ENCODE results near the gene PRKN.

Gene PRKN

GRCh38 chr6:161750686-161751085 lies 976.9 kb downstream of the PRKN start:
- H3K4me3 ChIP-seq (ENCODE audit: low read depth, low read length) = no peak overlapping the region

GRCh38 chr6:161749576-161749975 lies 978.0 kb downstream of the PRKN start:
- no peak overlapping the region for H3K4me3 ChIP-seq (ENCODE audit: low read depth, low read length)

- H3K4me3 ChIP-seq (ENCODE audit: low read depth, low read length) = no peak overlapping the region
Observed at GRCh38 chr6:161748535-161749416, 978.8 kb downstream of the PRKN start.

GRCh38 chr6:161747506-161747905 lies 980.1 kb downstream of the PRKN start:
- no peak overlapping the region for H3K4me3 ChIP-seq (ENCODE audit: low read depth, low read length)

- no peak overlapping the region for H3K4me3 ChIP-seq (ENCODE audit: low read depth, low read length)
Observed at GRCh38 chr6:161745594-161746141, 981.9 kb downstream of the PRKN start.

- H3K4me3 ChIP-seq (ENCODE audit: low read depth, low read length) = no peak overlapping the region
Observed at GRCh38 chr6:161745128-161745527, 982.4 kb downstream of the PRKN start.

GRCh38 chr6:161744211-161745067 lies 983.1 kb downstream of the PRKN start:
- no peak overlapping the region for H3K4me3 ChIP-seq (ENCODE audit: low read depth, low read length)

- H3K4me3 ChIP-seq (ENCODE audit: low read depth, low read length) = no peak overlapping the region
Observed at GRCh38 chr6:161743509-161744178, 983.9 kb downstream of the PRKN start.

GRCh38 chr6:161740486-161740885 lies 987.1 kb downstream of the PRKN start:
- no peak overlapping the region for H3K4me3 ChIP-seq (ENCODE audit: low read depth, low read length)

- H3K4me3 ChIP-seq (ENCODE audit: low read depth, low read length) = no peak overlapping the region
Observed at GRCh38 chr6:161736781-161737292, 990.7 kb downstream of the PRKN start.

- no peak overlapping the region for H3K4me3 ChIP-seq (ENCODE audit: low read depth, low read length)
Observed at GRCh38 chr6:161736326-161736725, 991.2 kb downstream of the PRKN start.

- no peak overlapping the region for H3K4me3 ChIP-seq (ENCODE audit: low read depth, low read length)
Observed at GRCh38 chr6:161732594-161732993, 995.0 kb downstream of the PRKN start.

- no peak overlapping the region for H3K4me3 ChIP-seq (ENCODE audit: low read depth, low read length)
Observed at GRCh38 chr6:161727083-161727833, 1000.3 kb downstream of the PRKN start.

GRCh38 chr6:161722394-161722793 lies 1005.2 kb downstream of the PRKN start:
- no peak overlapping the region for H3K4me3 ChIP-seq (ENCODE audit: low read depth, low read length)

- H3K4me3 ChIP-seq (ENCODE audit: low read depth, low read length) = no peak overlapping the region
Observed at GRCh38 chr6:161721511-161721910, 1006.1 kb downstream of the PRKN start.

- H3K4me3 ChIP-seq (ENCODE audit: low read depth, low read length) = no peak overlapping the region
Observed at GRCh38 chr6:161716176-161716575, 1011.4 kb downstream of the PRKN start.

GRCh38 chr6:161711938-161712337 lies 1015.6 kb downstream of the PRKN start:
- H3K4me3 ChIP-seq (ENCODE audit: low read depth, low read length) = no peak overlapping the region

- H3K4me3 ChIP-seq (ENCODE audit: low read depth, low read length) = no peak overlapping the region
Observed at GRCh38 chr6:161711515-161711914, 1016.1 kb downstream of the PRKN start.

GRCh38 chr6:161710698-161711097 lies 1016.9 kb downstream of the PRKN start:
- no peak overlapping the region for H3K4me3 ChIP-seq (ENCODE audit: low read depth, low read length)

- H3K4me3 ChIP-seq (ENCODE audit: low read depth, low read length) = no peak overlapping the region
Observed at GRCh38 chr6:161701056-161701455, 1026.5 kb downstream of the PRKN start.
